Astrocyte (in vitro differentiated cells and primary cell): ENCODE results near the gene LRRC7.

Source experiments
- CTCF ChIP-seq: IDR thresholded peaks from 2 replicates; pipeline ENCODE4 v1.5.1; 2011; ENCODE audit warnings: low read depth, mild to moderate bottlenecking, inconsistent platforms, low read length, moderate library complexity; ENCODE audit not compliant: insufficient read depth
- EZH2 ChIP-seq: IDR thresholded peaks from 2 replicates; pipeline ENCODE4 v1.6.1; 2012; ENCODE audit warnings: mild to moderate bottlenecking, low read length, inconsistent platforms; ENCODE audit not compliant: insufficient read depth

- TF ChIP-seq CTCF (no peak), EZH2 (no peak)
Measured at GRCh38 chr1:70093250-70093975, 525.7 kb downstream of the LRRC7 start.
